HG03439 (cell line): Measurements from ENCODE around the gene ROBO1.
"Not testable (repeated sequence)": the region's sequence is repeated elsewhere in the genome, so short reads cannot be mapped to it uniquely, and the experiment has no call there.

Experiments
- ATAC-seq: cut with Tn5 transposase; IDR thresholded peaks from one replicate; pipeline ENCODE4 v1.9.1; 2021; ENCODE audit warnings: mild to moderate bottlenecking, moderate library complexity; ENCODE audit not compliant: unreplicated experiment

ROBO1 gene

DNA sequence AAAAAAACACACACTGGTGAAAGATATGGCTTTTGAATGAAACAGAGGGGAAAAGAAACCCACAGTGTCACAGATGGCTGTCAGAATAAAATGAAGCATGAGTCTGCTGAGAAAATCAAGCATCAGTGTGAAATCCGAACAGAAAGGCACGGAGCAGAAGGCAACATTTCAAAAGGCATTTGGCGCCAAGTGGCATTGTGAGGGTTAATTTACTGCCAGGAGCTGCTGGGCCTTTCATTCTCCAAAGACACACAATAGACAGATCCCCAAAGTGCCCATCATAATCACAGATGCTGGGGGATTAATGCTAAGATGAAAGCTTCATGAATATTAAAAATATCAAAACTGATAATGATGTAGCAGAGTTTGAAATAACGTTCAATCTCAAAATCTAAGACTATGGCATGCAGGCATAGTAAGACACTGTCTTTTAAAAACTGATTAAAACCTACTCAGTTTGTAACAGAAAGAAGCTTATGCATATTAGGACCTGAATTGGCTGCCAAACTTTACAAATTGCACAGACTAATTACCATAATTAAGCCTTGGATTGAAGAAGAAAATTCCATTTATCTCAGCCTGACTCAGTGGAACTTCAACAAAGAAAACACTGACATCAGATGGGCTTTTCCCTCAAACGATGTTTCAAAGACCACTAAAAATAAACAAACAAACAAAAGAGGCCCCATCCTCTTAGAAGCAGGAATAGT is 589.2 kb downstream of the ROBO1 start:
- no peak for ATAC-seq

DNA sequence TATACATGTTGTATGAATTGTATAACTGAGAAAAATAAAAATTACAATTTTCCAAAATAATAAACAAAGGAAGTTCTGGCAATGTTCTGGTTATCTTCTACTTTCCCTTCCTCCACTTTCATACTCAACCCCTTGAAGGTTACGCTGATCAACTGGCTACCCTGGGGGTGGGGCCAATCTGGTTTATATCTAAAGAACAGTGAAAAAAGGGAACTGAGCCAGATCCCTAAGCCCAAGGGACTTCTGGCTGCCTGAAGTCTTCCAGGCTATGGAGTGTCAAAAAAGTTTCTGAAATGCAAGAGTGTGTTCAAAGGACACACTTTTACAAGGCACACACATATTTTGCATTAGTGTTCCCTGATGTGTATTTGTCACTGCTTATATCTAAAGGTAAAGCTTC is 591.9 kb downstream of the ROBO1 start:
- ATAC-seq, result no peak

DNA sequence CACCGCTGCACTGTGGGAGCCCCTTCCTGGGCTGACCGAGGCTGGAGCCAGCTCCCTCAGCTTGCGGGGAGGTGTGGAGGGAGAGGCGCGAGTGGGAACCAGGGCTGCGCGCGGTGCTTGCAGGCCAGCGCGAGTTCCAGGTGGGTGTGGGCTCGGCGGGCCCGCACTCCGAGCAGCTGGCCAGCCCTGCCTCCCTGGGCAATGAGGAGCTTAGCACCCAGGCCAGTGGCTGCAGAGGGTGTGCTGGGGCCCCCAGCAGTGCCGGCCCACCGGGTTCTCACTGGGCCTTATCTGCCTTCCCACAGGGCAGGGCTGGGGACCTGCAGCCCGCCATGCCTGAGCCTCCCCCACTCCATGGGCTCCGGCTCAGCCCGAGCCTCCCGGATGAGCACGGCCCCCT is 594.5 kb downstream of the ROBO1 start:
- ATAC-seq, result not testable (repeated sequence)

DNA sequence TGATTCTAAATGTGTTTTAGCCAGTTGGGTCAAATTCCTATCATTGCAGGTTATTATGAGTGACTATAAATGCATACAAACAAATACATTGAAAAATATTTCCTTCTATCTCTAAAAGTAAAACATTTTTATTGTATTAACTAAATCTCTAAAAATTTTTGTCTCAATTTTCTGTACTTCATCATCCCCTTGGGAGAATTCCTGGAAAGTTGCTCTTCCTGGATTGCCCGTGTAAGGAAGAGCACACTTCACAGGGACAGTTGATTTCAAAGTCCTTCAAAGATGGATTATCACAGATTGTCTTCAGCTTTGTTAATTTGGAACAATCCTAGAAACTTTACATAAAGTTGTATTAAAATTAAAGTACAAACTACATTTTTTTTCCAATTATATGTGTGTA is 595.6 kb downstream of the ROBO1 start:
- ATAC-seq, result no peak

DNA sequence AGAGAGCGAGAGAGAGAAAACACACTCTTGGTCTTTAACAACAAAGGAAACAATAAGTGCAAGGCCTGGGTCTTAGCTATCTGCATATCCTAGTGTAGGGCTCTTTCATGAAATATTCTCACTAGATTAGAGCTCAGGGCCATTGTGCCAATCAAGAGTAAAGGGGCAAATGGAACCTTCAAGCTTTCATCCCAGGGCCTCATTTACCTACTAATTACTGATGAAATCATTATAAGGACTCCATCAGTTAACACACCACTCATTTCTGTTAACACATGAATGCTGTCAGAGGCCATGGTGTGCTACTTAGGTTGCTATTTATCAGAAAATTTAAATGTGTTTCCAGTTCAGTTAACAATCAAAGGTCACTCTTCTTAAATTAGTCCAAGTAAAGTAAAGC is 597.8 kb downstream of the ROBO1 start:
- no peak for ATAC-seq

DNA sequence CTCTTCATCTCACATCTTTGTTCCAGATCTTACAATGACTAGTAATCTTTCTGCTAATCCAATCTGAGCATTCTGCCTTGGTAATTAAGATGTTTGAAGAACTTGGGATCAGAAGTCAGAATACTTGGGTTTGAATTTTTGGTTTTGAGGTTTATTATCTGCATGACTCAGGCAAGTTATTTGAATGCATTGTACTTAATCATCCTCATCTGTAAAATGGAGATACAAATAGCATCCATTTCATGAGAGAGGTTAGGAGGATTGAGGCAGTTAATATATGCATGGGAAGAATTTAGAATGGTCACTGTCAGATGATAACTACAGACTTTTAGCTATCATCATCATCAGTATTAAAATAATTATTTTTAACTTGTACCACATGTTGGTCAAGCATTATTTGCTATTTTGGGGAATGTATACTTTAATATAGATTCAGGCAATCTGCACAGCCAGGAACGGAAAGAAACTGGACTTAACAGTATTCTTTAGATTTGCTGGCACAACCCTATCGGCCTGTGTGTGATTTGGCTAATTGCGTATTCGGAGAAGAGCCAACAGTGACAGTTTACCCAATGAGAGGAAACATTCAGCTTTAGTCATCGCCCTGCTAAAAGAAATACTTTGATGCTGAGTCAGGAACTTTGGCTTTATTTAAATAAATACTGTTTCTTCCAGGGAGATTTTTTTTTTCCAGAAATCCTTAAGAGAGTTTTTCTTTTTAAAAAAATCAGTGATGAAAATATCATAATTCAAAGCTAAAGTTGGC is 600.0 kb downstream of the ROBO1 start:
- no peak for ATAC-seq

DNA sequence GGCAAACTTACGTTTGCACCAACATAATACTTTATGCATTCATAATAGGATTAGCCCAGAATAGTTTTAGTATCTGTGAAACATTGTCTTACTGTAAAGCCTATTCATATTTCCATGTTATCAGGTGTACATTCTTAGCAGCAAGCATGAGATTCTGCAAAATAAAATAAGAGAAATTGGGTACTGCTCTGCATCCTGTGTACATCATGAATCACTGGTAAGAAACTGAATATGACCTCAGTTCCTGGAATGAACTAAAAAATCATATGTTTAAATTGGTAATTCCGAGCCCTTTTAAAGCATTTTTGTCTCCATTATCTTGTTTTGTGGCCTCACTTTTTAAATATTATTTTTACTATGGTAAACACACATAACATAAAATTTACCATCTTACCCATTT is 605.1 kb downstream of the ROBO1 start:
- ATAC-seq, result no peak

DNA sequence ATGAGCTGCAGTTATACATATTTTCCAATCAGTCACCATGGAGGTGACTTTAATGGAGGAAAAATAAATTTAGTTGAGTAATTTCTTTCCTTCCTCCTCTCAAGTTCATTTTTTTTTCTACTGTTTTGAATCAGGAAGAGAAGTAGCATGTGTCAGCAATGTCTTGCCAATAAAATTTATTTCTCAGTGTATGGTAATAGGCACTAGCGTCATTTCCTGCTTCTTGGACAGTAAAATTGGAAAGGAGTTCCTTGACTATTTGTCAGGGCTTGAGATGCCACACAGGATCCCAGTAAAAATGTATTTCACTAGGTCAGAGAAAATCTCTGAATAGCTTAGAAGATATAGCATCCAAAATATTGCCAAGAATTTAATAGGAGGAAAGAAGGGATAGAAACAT is 605.9 kb downstream of the ROBO1 start:
- no peak for ATAC-seq

DNA sequence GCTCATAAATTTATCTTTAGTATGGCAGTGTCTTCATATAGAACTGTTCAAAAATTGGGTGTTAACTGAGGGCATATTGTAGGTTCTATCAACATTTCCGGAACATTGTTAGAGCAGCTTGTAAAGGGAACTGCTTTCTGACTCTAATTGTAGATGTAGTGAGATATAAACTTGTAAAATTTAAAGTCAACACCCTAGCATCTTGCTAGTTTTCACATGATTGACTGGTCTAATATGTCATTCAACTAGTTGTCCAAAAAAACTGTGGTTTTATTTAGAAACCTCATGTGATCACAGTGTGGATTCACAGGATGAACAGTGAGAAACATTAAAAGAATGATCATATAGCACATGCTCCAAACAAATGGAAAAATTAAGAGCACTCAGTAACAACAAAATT is 607.4 kb downstream of the ROBO1 start:
- ATAC-seq, result no peak

DNA sequence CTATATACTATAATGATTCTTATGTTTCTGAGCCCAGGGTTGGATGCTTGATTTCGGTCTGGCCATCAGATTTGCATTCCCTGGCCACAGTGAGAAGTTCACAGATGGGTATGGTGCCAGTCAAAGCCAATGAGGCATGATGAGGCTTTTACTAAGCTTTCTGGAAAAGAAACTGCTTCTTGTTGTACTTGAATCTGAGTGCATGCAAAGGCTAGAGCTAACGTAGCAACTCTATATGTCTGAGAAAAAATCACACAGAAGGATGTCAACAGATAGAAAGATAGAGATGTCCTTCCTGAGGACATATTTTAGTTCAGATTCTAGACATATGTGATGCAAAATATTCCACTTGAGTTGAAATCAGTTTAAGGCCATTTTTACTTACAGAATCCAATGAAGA is 608.1 kb downstream of the ROBO1 start:
- ATAC-seq, result no peak

DNA sequence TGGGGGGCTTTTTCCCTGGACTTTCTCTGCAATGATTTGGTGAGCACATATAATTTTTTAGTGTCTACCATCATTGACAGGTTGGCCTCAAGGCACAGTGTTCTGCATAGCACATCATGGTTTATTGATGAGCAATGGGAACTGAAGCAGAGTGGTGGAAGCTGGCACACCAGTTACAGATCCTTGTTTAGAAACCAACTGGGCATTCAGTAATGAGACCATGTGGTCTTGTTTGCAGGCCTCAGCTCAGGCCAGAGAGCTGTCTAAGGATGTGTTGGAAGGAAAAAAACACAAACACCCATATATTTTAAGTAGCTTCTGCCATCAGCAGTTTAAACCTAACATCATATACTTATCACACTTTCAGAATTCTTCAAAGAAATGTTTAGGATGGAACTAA is 610.6 kb downstream of the ROBO1 start:
- ATAC-seq, result no peak

DNA sequence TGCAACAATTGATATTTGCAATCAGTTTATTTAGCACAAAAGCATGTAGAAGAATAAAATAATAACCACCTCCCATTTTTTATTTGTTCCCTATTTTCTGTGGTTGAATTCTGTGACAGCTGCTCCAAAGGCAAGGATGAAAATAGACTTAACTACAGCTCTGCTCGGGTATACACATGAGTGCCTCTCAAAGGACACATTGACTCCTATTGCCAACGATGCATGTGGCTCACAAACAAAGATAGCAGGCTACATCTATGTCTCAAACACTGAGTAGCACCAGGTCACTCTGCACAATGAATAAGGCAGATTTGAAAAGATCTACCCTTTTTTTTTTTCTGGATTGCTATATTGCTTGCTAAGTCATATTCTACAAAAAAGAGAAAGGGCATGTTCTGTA is 612.9 kb downstream of the ROBO1 start:
- ATAC-seq, result no peak

DNA sequence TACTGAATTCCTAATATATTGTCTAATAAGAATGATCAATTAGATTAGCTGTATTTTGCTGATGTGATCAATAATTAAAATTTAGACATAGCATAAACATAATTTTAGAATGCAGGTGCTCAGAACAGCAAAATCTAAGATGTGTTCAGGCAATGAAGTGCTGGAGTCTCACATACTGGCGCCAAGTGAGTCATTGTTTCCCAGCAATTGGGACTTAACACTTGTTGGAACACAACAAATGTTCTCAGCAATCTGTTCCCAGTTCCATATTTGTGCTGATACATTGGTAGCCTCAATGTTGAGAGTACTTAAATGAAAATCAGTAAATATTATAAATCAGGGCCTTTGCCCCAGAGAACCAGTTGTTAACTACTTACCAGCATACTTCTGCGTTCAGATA is 619.0 kb downstream of the ROBO1 start:
- no peak for ATAC-seq

DNA sequence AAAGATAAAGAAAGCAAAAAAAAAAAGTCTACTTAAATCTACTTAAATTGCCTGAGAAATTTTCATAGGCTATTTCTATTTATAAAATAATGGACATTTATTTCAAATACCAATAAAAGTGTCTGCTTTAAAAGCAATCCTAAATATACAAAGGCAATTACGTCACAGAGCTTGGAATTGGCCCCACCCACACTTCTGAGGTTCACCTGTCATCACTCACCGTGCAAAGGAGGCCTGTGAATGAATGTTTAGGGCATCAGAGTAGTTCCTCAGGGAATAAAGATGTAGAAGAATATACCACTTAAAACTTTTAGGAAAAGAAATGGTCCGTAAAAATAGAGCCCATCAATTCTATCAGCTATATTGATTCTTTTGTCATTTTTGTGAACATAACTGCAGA is 621.8 kb downstream of the ROBO1 start:
- no peak for ATAC-seq

DNA sequence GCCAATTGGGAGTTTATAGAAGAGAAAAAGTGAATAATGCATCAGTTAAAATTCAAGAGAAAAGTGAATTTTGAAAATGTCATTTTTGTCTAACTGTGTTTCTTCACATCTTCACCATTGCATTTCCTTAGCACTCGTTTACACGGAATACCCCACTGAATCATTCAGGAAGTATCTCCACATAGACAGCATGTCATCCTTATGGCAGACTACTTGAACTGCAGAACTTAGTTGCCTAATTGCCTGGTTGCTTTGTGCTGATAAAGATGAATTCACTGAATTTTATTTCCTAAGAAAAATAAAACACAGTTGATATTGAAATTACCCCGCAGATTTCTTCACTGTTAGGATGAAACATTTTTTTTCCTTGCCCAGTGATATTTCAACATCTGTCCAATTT is 627.1 kb downstream of the ROBO1 start:
- no peak for ATAC-seq

DNA sequence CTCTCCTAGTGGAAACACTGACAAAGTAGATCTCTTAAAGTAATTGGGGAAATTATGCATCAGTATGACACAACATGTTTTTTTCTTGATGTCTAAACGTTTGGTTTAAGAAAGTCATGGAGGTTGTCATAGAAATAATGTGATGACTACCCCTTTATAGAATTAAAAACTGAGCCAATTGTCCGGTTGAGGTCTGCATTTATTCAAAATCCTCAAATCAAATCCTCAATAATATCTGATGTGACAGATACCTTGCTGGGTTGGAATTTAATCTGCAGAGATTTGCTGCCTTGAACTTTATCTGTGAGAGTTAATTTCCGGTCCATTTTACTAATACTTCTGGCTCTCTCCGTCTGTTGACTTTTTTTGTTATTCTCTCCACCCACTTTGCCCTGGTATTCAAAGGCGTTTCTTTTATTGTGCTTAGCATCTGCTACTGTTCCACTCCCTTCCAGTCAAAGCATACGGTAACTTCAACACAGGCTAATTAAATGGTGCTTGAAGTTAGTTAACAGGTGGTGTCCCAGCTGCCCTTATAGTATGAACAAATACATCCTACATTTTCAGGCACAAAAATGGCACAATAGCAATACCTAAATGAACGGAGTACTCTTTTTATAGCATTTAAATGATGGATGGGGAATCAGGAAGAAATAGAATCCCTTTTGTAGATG is 628.3 kb downstream of the ROBO1 start:
- ATAC-seq, result no peak

DNA sequence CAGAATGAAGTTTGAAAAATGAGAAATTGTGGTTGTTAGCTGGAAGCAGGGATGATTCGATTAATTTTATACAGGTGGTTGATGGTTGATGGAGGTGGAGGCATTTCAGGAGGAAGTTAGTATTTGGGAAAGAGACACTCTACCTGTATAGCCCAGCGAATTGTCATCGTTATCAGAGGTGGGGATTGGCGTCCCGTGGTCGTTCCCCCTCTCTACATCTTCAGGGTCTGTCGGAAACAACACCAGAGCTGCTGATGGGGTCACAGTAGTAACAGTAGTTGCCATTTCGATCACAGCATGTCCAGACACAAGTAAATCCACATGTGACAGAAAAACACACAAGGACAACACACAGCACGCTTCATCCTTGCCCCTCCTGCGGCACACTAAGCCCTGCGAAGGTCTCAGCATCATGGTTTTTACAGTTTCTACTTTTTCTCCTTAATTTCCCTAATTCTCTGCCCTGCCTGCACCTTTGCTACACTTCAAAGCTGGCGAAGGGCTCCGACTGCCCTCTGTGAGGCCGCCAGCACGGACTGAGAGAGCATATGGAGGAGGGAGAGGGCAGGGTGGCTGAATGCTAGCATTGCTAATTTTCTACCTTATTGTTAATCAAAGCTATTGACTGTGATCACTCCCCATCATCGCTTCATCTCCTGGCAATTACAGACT is 642.3 kb downstream of the ROBO1 start:
- ATAC-seq, result no peak

DNA sequence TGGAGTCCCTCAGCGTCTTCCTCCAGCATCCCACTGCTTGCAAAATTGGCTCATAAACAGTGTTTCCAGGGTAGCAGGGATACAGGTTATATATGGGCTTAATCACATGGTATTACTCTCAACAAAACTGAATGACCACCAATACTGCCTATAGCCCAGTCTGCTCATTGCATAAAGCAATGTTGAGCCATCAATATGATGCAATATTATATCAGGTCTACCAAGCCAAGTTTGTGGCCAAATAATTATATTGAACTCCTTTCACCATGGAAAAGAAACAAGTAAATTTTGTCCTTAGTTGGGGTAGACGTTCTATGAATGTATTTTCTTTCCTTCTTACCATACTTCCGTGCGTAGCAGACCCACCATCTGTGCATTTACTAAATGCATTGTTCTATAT is 652.3 kb downstream of the ROBO1 start:
- no peak for ATAC-seq

DNA sequence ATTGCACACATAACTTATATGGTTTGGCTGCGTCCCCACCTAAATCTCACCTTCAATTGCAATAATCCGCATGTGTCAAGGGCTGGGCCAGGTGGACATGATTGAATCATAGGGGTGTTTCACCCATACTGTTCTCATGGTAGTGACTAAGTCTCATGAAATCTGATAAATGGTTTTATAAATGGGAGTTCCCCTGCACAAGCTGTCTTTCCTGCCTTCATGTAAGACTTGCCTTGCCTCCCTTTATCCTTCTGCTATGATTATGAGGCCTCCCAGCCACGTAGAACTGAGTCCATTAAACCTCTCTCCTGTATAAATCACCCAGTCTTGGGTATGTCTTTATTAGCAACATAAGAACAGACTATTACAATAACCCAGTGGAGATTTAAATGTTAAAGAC is 653.9 kb downstream of the ROBO1 start:
- no peak for ATAC-seq

DNA sequence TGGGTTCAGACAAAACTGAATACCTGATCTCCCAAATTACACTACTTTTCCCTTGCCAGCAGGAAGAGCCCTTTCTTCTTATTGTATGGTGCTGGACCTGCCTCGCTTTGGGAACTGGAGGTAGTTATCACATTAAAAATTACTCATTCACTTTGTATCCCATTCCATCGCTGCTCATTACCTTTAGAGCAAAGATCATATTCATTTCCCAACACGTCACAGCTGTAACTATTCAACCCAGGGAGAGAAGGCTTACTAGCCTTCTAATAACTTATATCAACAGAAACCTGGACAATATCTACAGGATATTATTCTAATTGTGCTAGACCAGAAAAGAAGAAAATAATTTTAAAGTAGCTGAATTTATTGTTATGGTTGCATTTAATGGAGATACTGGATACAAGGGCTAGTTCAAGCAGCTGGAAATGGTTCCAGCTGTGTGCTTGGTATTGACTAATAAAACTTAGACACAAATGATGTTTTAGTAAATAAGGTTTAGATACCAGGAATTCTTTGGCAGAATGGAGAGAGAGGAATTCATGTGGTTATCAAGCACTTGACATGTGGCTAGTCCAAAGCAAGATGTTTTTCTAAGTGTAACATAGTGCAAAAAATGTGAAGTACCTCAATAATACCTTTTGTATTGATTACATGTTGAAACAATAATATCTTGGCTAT is 656.3 kb downstream of the ROBO1 start:
- no peak for ATAC-seq

DNA sequence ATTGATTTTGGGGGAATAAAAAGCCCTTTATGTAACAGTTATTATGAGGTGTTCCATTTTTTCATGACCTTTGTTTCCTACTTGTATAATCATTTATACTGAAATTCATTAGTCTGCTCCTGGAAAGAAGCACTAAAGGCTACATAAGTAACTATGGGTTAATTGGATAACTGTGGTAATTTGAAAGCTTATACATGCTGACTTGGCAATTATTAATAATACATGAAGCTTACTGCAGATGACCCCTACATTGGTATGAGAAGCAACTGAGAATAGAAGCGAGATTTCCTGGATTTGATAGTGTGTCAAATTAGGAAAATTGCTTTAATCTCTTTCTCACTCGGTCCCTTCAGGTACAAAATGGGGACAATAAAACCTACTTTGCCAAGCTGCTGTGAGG is 658.0 kb downstream of the ROBO1 start:
- ATAC-seq, result no peak
